ENCODE results near the gene LRRC63.

Gene LRRC63

GRCh38 chr13:46172531-46172991 is 39.2 kb upstream of the LRRC63 start:
- TF ChIP-seq POLR2AphosphoS5 (IDR thresholded peaks at IDR 0.05; ENCODE audit: low read depth) (peak; percentile 60), REST (IDR thresholded peaks at IDR 0.05; ENCODE audit: insufficient replicate concordance, low read depth) (no peak), GABPA (IDR thresholded peaks at IDR 0.05; ENCODE audit: low read depth) (no peak), SPI1 (IDR thresholded peaks at IDR 0.05; ENCODE audit: borderline replicate concordance, low read depth) (peak; percentile 85), CTCF (IDR thresholded peaks at IDR 0.05; ENCODE audit: insufficient read depth, low read length) (no peak)
- Histone ChIP-seq H3K27me3 (ENCODE audit: insufficient read depth, poor library complexity, severe bottlenecking) (no peaks in the 10 kb centered on the region), H3K27ac (replicated peaks) (peak overlapping the region; percentile 79), H3K4me3 (replicated peaks; ENCODE audit: insufficient read depth, low read length) (no peak overlapping the region; the same call in 1 of the 2 replicates)
- DNase-seq (ENCODE audit: low read depth in 1 of 2, low spot score in 1 of 2), result peak; percentile 56 to 91

GRCh38 chr13:46173656-46174055 is 38.1 kb upstream of the LRRC63 start:
- Histone ChIP-seq H3K27ac (replicated peaks) (peak overlapping the region; percentile 79), H3K27me3 (ENCODE audit: insufficient read depth, poor library complexity, severe bottlenecking) (no peaks in the 10 kb centered on the region), H3K4me3 (replicated peaks; ENCODE audit: insufficient read depth, low read length) (no peak overlapping the region)
- TF ChIP-seq POLR2AphosphoS5 (IDR thresholded peaks at IDR 0.05; ENCODE audit: low read depth) (peak; percentile 61; the same call in 1 of the 2 replicates), REST (IDR thresholded peaks at IDR 0.05; ENCODE audit: insufficient replicate concordance, low read depth) (no peak)
- peak; percentile 44 to 66 for DNase-seq (ENCODE audit: low read depth in 1 of 2, low spot score in 1 of 2)

GRCh38 chr13:46176756-46177155 is 35.0 kb upstream of the LRRC63 start:
- Histone ChIP-seq H3K27ac (replicated peaks) (peak overlapping the region; percentile 92), H3K27me3 (ENCODE audit: insufficient read depth, poor library complexity, severe bottlenecking) (no peaks in the 10 kb centered on the region), H3K4me3 (replicated peaks; ENCODE audit: insufficient read depth, low read length) (peak overlapping the region; percentile 41)
- DNase-seq (ENCODE audit: low read depth in 1 of 2, low spot score in 1 of 2), result peak; percentile 78 to 96
- TF ChIP-seq SPI1 (IDR thresholded peaks at IDR 0.05; ENCODE audit: borderline replicate concordance, low read depth) (peak; percentile 88), POLR2AphosphoS5 (IDR thresholded peaks at IDR 0.05; ENCODE audit: low read depth) (peak; percentile 99), CTCF (IDR thresholded peaks at IDR 0.05; ENCODE audit: insufficient read depth, low read length) (no peak), GABPA (IDR thresholded peaks at IDR 0.05; ENCODE audit: low read depth) (peak; percentile 72)

- TF ChIP-seq POLR2AphosphoS5 (IDR thresholded peaks at IDR 0.05; ENCODE audit: low read depth) (peak; percentile 64), SPI1 (IDR thresholded peaks at IDR 0.05; ENCODE audit: borderline replicate concordance, low read depth) (peak; percentile 49; the same call in 1 of the 2 replicates), CTCF (IDR thresholded peaks at IDR 0.05; ENCODE audit: insufficient read depth, low read length) (no peak)
- H3K4me3 ChIP-seq (replicated peaks; ENCODE audit: insufficient read depth, low read length), result peak overlapping the region; percentile 41
- DNase-seq (ENCODE audit: low read depth in 1 of 2, low spot score in 1 of 2), result peak; percentile 76 to 92
- H3K27ac ChIP-seq (replicated peaks), result peak overlapping the region; percentile 92
- H3K27me3 ChIP-seq (ENCODE audit: insufficient read depth, poor library complexity, severe bottlenecking), result no peaks in the 10 kb centered on the region
Measured at GRCh38 chr13:46178143-46178542, 33.6 kb upstream of the LRRC63 start.

Measured in HL-60 (cell line).